ENCODE results near the gene ACTN1. TPM values are rescaled to one million over a fixed set of nuclear protein-coding genes. Genes with fewer than 3 reads are reported as not detected.

ACTN1 gene
- total RNA-seq, 1 experiment from 2014 or later, result 148 TPM

DNA sequence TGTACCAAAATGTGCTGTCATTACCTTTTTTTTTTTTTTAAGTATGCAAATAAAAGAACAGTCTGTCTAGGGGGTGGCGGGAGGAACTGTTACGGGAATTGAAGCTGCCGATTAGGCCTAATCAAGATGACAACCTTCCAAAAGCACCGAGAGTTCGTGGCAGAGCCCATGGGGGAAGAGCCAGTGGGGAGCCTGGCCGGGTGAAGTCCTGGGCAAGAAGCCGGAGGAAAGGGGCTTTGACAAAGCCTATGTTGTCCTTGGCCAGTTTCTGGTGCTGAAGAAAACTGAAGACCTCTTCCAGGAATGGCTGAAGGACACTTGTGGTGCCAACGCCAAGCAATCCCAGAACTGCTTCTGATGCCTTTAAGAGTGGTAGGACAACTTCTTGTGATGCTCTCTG is 42.6 kb downstream of the ACTN1 start:
- Histone ChIP-seq H3K9me3 (ENCODE audit: low read depth, low read length, poor library complexity, severe bottlenecking) (no peaks in the 10 kb centered on the region), H3K4me1 (ENCODE audit: insufficient read depth, low read length, poor library complexity, severe bottlenecking) (peaks cover 45% of the 10 kb centered on the region), H3K4me3 (ENCODE audit: low read depth, low read length, poor library complexity, severe bottlenecking) (no peak overlapping the region), H3K27ac (ENCODE audit: low read depth, low read length, poor library complexity, severe bottlenecking) (no peak overlapping the region), H3K27me3 (replicated peaks; ENCODE audit: insufficient read depth, low read depth, low read length, poor library complexity) (no peaks in the 10 kb centered on the region), H3K36me3 (ENCODE audit: insufficient read depth, low read length, poor library complexity, severe bottlenecking) (no peaks in the 10 kb centered on the region)
- TF ChIP-seq, protein P1, sequence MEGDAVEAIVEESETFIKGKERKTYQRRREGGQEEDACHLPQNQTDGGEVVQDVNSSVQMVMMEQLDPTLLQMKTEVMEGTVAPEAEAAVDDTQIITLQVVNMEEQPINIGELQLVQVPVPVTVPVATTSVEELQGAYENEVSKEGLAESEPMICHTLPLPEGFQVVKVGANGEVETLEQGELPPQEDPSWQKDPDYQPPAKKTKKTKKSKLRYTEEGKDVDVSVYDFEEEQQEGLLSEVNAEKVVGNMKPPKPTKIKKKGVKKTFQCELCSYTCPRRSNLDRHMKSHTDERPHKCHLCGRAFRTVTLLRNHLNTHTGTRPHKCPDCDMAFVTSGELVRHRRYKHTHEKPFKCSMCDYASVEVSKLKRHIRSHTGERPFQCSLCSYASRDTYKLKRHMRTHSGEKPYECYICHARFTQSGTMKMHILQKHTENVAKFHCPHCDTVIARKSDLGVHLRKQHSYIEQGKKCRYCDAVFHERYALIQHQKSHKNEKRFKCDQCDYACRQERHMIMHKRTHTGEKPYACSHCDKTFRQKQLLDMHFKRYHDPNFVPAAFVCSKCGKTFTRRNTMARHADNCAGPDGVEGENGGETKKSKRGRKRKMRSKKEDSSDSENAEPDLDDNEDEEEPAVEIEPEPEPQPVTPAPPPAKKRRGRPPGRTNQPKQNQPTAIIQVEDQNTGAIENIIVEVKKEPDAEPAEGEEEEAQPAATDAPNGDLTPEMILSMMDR (conservative IDR thresholded peaks at IDR 0.05; ENCODE audit: low read depth, low read length), result no peak
- no peak for TF ChIP-seq EZH2 (IDR thresholded peaks at IDR 0.05; ENCODE audit: borderline replicate concordance, low read depth, low read length, poor library complexity, severe bottlenecking)
- CTCF ChIA-PET, result no interaction called here
- no TSS peak for BruUV-seq (replicated peaks)
- intact Hi-C loops (cut with micrococcal nuclease; ENCODE audit: unreplicated experiment), result no loop called here
- no peak for DNase-seq (ENCODE audit: low spot score)
- POLR2A ChIA-PET (ENCODE audit: low non-redundant PET), result no interaction called here

DNA sequence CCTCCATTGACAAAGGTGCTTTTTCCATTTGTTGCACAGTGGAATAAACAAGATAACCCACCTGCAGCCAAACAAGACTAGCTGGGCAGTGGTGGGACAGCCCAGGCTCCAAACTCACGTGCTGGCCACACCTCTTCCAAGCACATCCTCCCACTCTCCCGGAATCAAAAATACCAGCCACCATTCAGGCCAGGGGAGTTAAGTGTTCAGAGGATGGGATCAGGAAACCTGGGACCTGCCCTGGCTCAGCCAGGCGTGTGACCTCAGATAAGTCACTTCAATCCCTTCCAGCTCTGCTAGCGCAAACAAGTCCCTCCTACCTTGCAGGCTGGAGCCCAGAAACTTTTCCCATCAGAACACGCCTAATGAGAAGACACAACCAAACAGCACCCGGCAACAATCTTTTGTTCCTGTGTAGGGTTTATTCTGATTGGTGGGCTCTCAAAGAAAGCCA is 43.3 kb downstream of the ACTN1 start:
- no peak for DNase-seq (ENCODE audit: low spot score)
- intact Hi-C loops (cut with micrococcal nuclease; ENCODE audit: unreplicated experiment), result no loop called here
- POLR2A ChIA-PET (ENCODE audit: low non-redundant PET), result no interaction called here
- Histone ChIP-seq H3K27ac (ENCODE audit: low read depth, low read length, poor library complexity, severe bottlenecking) (no peak overlapping the region), H3K36me3 (ENCODE audit: insufficient read depth, low read length, poor library complexity, severe bottlenecking) (no peaks in the 10 kb centered on the region), H3K9me3 (ENCODE audit: low read depth, low read length, poor library complexity, severe bottlenecking) (no peaks in the 10 kb centered on the region), H3K27me3 (replicated peaks; ENCODE audit: insufficient read depth, low read depth, low read length, poor library complexity) (no peaks in the 10 kb centered on the region), H3K4me1 (ENCODE audit: insufficient read depth, low read length, poor library complexity, severe bottlenecking) (peaks cover 41% of the 10 kb centered on the region), H3K4me3 (ENCODE audit: low read depth, low read length, poor library complexity, severe bottlenecking) (no peak overlapping the region)
- BruUV-seq (replicated peaks), result no TSS peak
- TF ChIP-seq EZH2 (IDR thresholded peaks at IDR 0.05; ENCODE audit: borderline replicate concordance, low read depth, low read length, poor library complexity, severe bottlenecking), result no peak
- TF ChIP-seq, protein P1 (conservative IDR thresholded peaks at IDR 0.05; ENCODE audit: low read depth, low read length), result no peak
- CTCF ChIA-PET, result no interaction called here

DNA sequence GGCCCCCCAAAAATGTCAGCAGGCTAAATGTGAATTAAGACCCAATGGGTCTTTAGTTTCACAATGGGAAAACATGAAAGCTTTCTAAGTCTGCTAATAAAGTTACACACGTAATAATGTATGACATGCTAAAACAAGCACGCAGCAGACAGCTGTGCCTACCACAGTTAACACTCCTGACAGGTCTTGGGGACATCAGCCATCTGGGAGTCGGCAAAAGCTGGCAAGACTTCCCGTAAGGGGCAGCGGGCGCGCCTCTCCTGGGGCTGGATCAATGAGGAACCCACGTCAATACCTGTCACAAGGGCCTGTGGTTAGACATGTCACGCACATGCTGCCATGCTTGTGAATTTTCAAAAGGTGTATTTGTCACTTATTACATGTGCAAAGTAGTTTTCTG is 45.0 kb downstream of the ACTN1 start:
- intact Hi-C loops (cut with micrococcal nuclease; ENCODE audit: unreplicated experiment), result no loop called here
- ChIA-PET CTCF (no interaction called here), POLR2A (ENCODE audit: low non-redundant PET) (no interaction called here)
- no TSS peak for BruUV-seq (replicated peaks)
- DNase-seq (ENCODE audit: low spot score), result no peak
- Histone ChIP-seq H3K36me3 (ENCODE audit: insufficient read depth, low read length, poor library complexity, severe bottlenecking) (no peaks in the 10 kb centered on the region), H3K4me1 (ENCODE audit: insufficient read depth, low read length, poor library complexity, severe bottlenecking) (peaks cover 23% of the 10 kb centered on the region), H3K27me3 (replicated peaks; ENCODE audit: insufficient read depth, low read depth, low read length, poor library complexity) (no peaks in the 10 kb centered on the region), H3K9me3 (ENCODE audit: low read depth, low read length, poor library complexity, severe bottlenecking) (no peaks in the 10 kb centered on the region), H3K27ac (ENCODE audit: low read depth, low read length, poor library complexity, severe bottlenecking) (no peak overlapping the region), H3K4me3 (ENCODE audit: low read depth, low read length, poor library complexity, severe bottlenecking) (no peak overlapping the region)
- TF ChIP-seq EZH2 (IDR thresholded peaks at IDR 0.05; ENCODE audit: borderline replicate concordance, low read depth, low read length, poor library complexity, severe bottlenecking), result no peak
- TF ChIP-seq, protein P1 (conservative IDR thresholded peaks at IDR 0.05; ENCODE audit: low read depth, low read length), result no peak
